ENCODE measurements around the gene KLF13. TPM values are rescaled to one million over a fixed set of nuclear protein-coding genes. Genes with fewer than 3 reads are reported as not detected.

The KLF13 gene
- total and polyA plus RNA-seq, 7 donors = 18.7 to 71.9 (median 25.0) TPM

- no peak overlapping the region for H3K4me3 ChIP-seq
- H3K9me3 ChIP-seq = no peaks in the 10 kb centered on the region
- peak overlapping the region; percentile 55 to 77 (median 62) for H3K27ac ChIP-seq
- intact Hi-C loops (cut with DNase I) = no loop called here
- TF ChIP-seq EP300 (IDR thresholded peaks at IDR 0.05) (no peak), POLR2AphosphoS5 (IDR thresholded peaks at IDR 0.05) (peak in 3 of 4 donors; percentile 26 to 47 (median 44)), POLR2A (IDR thresholded peaks at IDR 0.05) (no peak)
- H3K4me1 ChIP-seq = peaks cover 0 to 33% (median 22%) of the 10 kb centered on the region in 4 donors
- H3K27me3 ChIP-seq = no peaks in the 10 kb centered on the region
- 10 to 40% methylated on average over 6 of the region's 6 CpGs for WGBS, 2 donors
- peak; percentile 87 for DNase-seq
- H3K36me3 ChIP-seq = no peaks in the 10 kb centered on the region
Observed at GRCh38 chr15:31387479-31388118, 61.0 kb downstream of the KLF13 start.

DNA sequence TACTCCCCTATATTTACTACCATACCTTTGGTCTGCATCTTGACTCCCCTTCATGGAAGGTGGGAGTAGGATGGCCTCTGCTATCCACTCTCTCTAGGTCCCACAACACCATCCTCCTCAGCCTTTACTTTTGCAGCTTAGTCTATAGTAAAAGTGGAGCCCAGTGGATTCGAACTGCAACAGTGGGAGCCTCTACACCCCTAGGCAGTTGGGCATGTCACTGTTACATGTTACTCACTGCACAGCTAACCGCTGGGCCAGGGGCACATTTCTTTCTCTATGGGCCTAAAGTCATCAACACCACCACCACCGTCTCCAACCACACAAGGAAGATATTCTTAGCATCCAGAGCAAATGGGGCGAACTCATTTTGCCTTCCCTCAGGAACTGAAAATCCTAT, 62.9 kb downstream of the KLF13 start:
- no peaks in the 10 kb centered on the region for H3K36me3 ChIP-seq
- TF ChIP-seq CTCF (IDR thresholded peaks at IDR 0.05) = no peak
- TF ChIP-seq POLR2A (IDR thresholded peaks at IDR 0.05) = no peak
- no peak for TF ChIP-seq POLR2AphosphoS5 (IDR thresholded peaks at IDR 0.05)
- TF ChIP-seq EP300 (IDR thresholded peaks at IDR 0.05) = no peak
- H3K27ac ChIP-seq = no peak overlapping the region

GRCh38 chr15:31390029-31390428, 63.4 kb downstream of the KLF13 start:
- 93% methylated on average over 3 of the region's 3 CpGs for WGBS, 2 donors
- H3K4me1 ChIP-seq = peaks cover 0 to 40% (median 29%) of the 10 kb centered on the region in 4 donors
- intact Hi-C loops (cut with DNase I) = no loop called here
- TF ChIP-seq POLR2A (IDR thresholded peaks at IDR 0.05) (no peak), POLR2AphosphoS5 (IDR thresholded peaks at IDR 0.05) (no peak), EP300 (IDR thresholded peaks at IDR 0.05) (no peak), CTCF (IDR thresholded peaks at IDR 0.05) (no peak)
- no peaks in the 10 kb centered on the region for H3K36me3 ChIP-seq
- DNase-seq = no peak
- H3K4me3 ChIP-seq = no peak overlapping the region
- H3K9me3 ChIP-seq = no peaks in the 10 kb centered on the region
- H3K27me3 ChIP-seq = no peaks in the 10 kb centered on the region
- peak overlapping the region in 2 of 4 donors; percentile 46 to 94 for H3K27ac ChIP-seq

More for the DNA sequence above, 62.9 kb downstream of the KLF13 start:
- intact Hi-C loops (cut with DNase I) = no loop called here
- 86 to 92% methylated on average over 4 of the region's 4 CpGs for WGBS, 2 donors
- DNase-seq = no peak
- H3K27me3 ChIP-seq = no peaks in the 10 kb centered on the region
- no peaks in the 10 kb centered on the region for H3K9me3 ChIP-seq
- no peak overlapping the region for H3K4me3 ChIP-seq
- peaks cover 0 to 40% (median 29%) of the 10 kb centered on the region in 4 donors for H3K4me1 ChIP-seq

- intact Hi-C loops (cut with DNase I) = no loop called here
- peak; percentile 62 for DNase-seq
- peaks cover 0 to 40% (median 29%) of the 10 kb centered on the region in 4 donors for H3K4me1 ChIP-seq
Observed at GRCh38 chr15:31390777-31391486, 64.3 kb downstream of the KLF13 start.

More at GRCh38 chr15:31390777-31391486, 64.3 kb downstream of the KLF13 start:
- H3K36me3 ChIP-seq = no peaks in the 10 kb centered on the region
- H3K9me3 ChIP-seq = no peaks in the 10 kb centered on the region
- TF ChIP-seq POLR2A (IDR thresholded peaks at IDR 0.05) (no peak), POLR2AphosphoS5 (IDR thresholded peaks at IDR 0.05) (no peak), EP300 (IDR thresholded peaks at IDR 0.05) (no peak), CTCF (IDR thresholded peaks at IDR 0.05) (no peak)
- peak overlapping the region; percentile 37 to 83 (median 56) for H3K4me3 ChIP-seq
- peak overlapping the region; percentile 78 to 94 (median 88) for H3K27ac ChIP-seq
- WGBS, 2 donors = 76% methylated on average over 6 of the region's 6 CpGs
- no peaks in the 10 kb centered on the region for H3K27me3 ChIP-seq

All from sigmoid colon (tissue), 7 donors.